ENCODE data around the gene FGD3. TPM values are rescaled to one million over a fixed set of nuclear protein-coding genes. Genes with fewer than 3 reads are reported as not detected.

The FGD3 gene
- total RNA-seq, 1 donor from 2014 or later, result 1.8 TPM

DNA sequence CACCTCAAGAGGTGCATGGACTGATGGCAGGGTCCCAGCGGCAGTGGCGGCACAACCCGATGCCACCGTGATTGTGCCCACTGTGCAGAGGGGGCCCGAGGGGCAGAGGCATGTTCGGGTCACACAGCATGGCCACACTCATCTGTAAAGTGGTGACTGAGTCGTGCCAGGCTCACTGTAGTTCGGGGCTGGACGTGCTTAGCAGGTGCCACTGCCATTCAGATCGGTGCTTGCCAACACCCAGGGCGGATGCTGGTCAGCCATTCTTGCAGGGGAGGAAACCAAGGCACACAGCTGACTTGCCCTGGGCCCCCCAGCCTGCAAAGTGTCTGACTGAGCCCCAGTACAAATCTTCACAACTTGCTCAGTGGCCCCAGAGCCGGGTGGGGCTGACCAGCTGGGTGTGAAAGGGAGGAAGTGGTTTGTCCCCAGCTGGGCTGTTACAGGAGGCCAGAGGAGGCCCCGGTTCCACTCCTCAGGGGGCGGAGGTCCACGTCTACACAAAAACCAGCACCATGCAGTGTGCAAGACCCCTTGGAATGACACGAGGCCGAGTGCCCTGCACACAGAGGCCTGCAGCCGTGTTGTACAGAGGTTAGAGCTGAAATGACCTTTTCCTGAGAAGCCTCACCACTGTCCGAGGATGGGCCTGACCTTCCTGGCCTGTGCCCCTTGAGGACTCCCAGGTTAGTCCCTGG, 17.9 kb downstream of the FGD3 start:
- Histone ChIP-seq H3K4me1 (peaks cover 11% of the 10 kb centered on the region), H3K27me3 (ENCODE audit: low read depth) (peaks cover 29% of the 10 kb centered on the region), H3K27ac (replicated peaks) (peak overlapping the region; percentile 50), H3K4me3 (peak overlapping the region; percentile 52), H3K9me3 (replicated peaks) (peaks cover 9% of the 10 kb centered on the region), H3K36me3 (no peaks in the 10 kb centered on the region)
- peak; percentile 49 for DNase-seq
- intact Hi-C loops (cut with micrococcal nuclease), result no loop called here
- TF ChIP-seq CTCF (IDR thresholded peaks at IDR 0.05; ENCODE audit: borderline replicate concordance), result no peak

DNA sequence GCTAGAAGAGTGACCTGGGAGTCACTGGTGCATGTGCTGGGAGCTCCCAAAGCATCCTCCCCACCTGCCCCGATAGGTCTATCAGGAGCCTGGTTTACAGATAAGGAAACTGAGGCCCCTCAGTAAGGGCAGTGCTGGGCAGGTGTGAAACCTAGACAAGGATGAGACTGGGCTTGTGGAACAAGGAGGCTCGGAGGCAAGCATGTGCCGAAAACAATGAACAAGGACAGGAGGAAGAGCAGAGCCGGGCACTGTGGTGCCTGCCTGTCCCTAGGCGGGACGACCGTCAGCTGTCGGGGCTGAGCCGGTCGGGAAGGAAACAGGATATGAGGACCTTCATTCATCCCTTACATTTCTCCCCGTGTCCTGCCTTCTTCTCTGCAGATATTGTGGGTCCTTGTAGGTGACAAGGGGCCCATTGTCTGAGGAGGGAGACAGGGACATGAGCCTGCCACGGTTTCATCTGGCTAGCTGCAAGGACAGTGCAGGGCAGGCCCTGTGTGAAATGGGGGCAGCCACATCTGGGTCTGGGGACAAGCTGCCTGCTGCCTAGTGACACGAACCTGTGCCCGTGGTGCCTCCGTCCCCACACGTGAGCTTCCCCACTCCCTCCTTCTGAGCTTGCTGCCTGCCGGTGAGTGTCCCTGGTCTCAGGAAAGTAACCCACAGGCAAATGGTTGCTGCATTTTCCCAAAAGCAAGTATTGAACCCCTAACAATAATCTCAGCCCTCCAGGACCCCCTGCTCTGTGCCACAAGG, 18.6 kb downstream of the FGD3 start:
- DNase-seq, result no peak
- H3K27me3 ChIP-seq (ENCODE audit: low read depth), result peaks cover 21% of the 10 kb centered on the region
- H3K27ac ChIP-seq (replicated peaks), result peak overlapping the region; percentile 3
- peak overlapping the region; percentile 52 for H3K4me3 ChIP-seq
- intact Hi-C loops (cut with micrococcal nuclease), result no loop called here
- no peaks in the 10 kb centered on the region for H3K36me3 ChIP-seq
- H3K4me1 ChIP-seq, result peaks cover 18% of the 10 kb centered on the region
- no peak for TF ChIP-seq CTCF (IDR thresholded peaks at IDR 0.05; ENCODE audit: borderline replicate concordance)
- peaks cover 9% of the 10 kb centered on the region for H3K9me3 ChIP-seq (replicated peaks)

DNA sequence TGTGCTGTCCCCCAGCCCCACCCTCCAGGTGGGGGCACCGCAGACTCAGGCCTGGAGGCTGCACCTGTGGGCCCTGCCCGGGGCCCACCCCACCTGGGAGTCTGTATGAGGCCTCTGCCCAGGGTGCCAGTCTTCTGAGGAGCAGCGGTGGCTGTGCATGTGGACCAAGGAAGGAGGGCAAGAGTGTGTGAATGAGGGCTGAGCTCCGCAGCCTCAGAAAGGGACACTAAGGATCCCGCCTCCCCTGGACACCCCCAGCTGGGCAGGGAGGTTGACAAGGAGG, 19.1 kb downstream of the FGD3 start:
- H3K27ac ChIP-seq (replicated peaks), result no peak overlapping the region
- peak overlapping the region; percentile 52 for H3K4me3 ChIP-seq
- peaks cover 18% of the 10 kb centered on the region for H3K4me1 ChIP-seq

DNA sequence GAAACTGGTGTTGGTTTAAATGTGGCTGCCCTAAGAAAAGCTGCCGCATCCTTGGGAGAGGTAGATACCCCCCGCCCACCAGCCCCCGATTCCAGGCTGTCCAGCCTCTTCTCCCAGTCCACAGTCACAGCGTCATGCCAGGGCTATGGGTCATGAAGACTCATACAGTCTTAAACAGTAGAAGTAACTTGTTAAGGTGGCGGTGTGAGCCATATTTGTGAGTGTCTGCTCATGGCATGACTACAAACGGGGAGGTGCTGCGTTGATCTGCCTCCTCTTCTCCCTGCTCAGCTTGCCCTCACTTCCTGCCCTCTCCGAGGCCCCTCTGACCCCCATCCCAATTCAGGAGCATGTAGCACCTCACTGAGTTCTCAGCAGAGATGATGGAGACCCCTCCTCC, 20.8 kb downstream of the FGD3 start:
- Histone ChIP-seq H3K9me3 (replicated peaks) (no peaks in the 10 kb centered on the region), H3K27ac (replicated peaks) (no peak overlapping the region), H3K36me3 (no peaks in the 10 kb centered on the region), H3K4me1 (peaks cover 18% of the 10 kb centered on the region), H3K27me3 (ENCODE audit: low read depth) (peaks cover 9% of the 10 kb centered on the region), H3K4me3 (no peak overlapping the region)
- no peak for DNase-seq
- no peak for TF ChIP-seq CTCF (IDR thresholded peaks at IDR 0.05; ENCODE audit: borderline replicate concordance)
- intact Hi-C loops (cut with micrococcal nuclease), result no loop called here

More for the DNA sequence above, 19.1 kb downstream of the FGD3 start:
- H3K27me3 ChIP-seq (ENCODE audit: low read depth), result peaks cover 16% of the 10 kb centered on the region
- TF ChIP-seq CTCF (IDR thresholded peaks at IDR 0.05; ENCODE audit: borderline replicate concordance), result no peak
- DNase-seq, result no peak
- H3K9me3 ChIP-seq (replicated peaks), result peaks cover 7% of the 10 kb centered on the region
- intact Hi-C loops (cut with micrococcal nuclease), result no loop called here
- no peaks in the 10 kb centered on the region for H3K36me3 ChIP-seq

- H3K9me3 ChIP-seq (replicated peaks), result no peaks in the 10 kb centered on the region
- no peak for DNase-seq
- H3K36me3 ChIP-seq, result no peaks in the 10 kb centered on the region
- intact Hi-C loops (cut with micrococcal nuclease), result no loop called here
- H3K4me1 ChIP-seq, result peaks cover 18% of the 10 kb centered on the region
- no peak for TF ChIP-seq CTCF (IDR thresholded peaks at IDR 0.05; ENCODE audit: borderline replicate concordance)
- H3K27ac ChIP-seq (replicated peaks), result no peak overlapping the region
- H3K27me3 ChIP-seq (ENCODE audit: low read depth), result peaks cover 2% of the 10 kb centered on the region
- no peak overlapping the region for H3K4me3 ChIP-seq
These were observed 22.5 kb downstream of the FGD3 start for GRCh38 chr9:92969516-92970466.

All from left ventricle myocardium inferior (tissue), 1 donor.